HG03108 (cell line): ENCODE results near the gene TET2.

Experiments
- ATAC-seq: cut with Tn5 transposase; IDR thresholded peaks from one replicate; pipeline ENCODE4 v1.9.1; 2021; ENCODE audit warnings: moderate library complexity; ENCODE audit not compliant: unreplicated experiment

The TET2 gene

DNA sequence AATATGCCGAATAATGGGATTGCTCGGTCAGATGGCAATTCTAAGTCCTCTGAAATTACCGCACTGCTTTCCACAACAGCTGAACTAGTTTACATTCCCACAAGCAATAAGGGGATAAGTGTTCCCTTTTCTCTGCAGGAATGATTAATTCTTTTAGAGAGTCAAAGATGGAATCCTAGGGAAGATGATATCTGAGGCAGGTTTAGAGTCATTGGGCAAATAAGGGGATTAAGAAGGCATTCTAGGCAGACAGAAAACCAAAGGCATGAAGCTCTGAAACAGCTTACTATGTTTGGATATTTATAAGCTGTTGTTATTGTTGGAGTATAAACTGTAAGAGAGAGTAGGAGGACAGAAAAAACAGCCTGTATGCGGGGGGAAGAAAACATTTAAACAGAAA, 85.7 kb downstream of the TET2 start:
- ATAC-seq: no peak

- no peak for ATAC-seq
Observed at GRCh38 chr4:105234582-105234981, 87.9 kb downstream of the TET2 start.

GRCh38 chr4:105236202-105236915, 89.7 kb downstream of the TET2 start:
- ATAC-seq: peak; percentile 88

DNA sequence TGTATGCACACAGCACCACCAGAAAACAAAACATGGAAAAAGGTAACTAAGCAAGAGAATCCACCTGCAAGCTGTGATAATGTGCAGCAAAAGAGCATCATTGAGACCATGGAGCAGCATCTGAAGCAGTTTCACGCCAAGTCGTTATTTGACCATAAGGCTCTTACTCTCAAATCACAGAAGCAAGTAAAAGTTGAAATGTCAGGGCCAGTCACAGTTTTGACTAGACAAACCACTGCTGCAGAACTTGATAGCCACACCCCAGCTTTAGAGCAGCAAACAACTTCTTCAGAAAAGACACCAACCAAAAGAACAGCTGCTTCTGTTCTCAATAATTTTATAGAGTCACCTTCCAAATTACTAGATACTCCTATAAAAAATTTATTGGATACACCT, 90.2 kb downstream of the TET2 start:
- ATAC-seq: peak; percentile 9

DNA sequence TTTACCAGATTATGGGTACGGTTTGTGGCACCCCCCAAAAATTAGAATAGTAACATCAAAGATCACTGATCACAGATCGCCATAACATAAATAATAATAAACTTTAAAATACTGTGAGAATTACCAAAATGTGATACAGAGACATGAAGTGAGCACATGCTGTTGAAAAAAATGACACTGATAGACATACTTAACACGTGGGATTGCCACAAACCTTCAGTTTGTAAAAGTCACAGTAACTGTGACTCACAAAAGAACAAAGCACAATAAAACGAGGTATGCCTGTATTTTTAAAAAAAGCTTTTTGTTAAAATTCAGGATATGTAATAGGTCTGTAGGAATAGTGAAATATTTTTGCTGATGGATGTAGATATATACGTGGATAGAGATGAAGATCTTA, 93.4 kb downstream of the TET2 start:
- ATAC-seq: no peak

- no peak for ATAC-seq
Observed at GRCh38 chr4:105241451-105241850, 94.8 kb downstream of the TET2 start.

DNA sequence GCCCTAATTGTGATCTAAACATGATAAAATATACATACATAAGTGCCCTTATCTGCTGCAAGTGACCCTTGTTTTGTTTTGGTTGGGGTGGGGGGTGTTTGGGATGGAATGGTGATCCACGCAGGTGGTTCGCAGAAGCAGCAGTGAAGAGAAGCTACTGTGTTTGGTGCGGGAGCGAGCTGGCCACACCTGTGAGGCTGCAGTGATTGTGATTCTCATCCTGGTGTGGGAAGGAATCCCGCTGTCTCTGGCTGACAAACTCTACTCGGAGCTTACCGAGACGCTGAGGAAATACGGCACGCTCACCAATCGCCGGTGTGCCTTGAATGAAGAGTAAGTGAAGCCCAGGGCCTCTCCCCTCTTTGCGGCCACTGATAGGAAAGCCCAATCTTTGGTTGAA, 96.8 kb downstream of the TET2 start:
- ATAC-seq: no peak

DNA sequence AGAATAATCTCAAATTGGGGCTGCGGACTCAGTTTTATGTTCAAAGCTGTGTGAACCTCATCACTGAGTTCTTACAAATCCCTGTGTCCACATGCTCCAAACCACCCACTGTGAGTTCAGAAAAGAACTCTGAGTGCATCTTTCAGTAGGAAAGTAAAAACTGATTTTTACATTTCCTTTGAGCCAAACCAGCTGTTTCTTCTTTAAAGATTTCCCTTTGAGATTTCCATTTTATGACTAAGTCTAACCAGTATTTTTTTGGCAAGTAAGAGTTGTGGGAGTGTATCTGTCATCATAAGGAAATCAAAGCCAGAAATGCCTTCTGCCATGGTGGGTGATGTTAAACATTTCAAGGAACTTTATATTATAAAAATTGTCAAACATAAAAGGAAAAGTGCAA, 100.0 kb downstream of the TET2 start:
- no peak for ATAC-seq

DNA sequence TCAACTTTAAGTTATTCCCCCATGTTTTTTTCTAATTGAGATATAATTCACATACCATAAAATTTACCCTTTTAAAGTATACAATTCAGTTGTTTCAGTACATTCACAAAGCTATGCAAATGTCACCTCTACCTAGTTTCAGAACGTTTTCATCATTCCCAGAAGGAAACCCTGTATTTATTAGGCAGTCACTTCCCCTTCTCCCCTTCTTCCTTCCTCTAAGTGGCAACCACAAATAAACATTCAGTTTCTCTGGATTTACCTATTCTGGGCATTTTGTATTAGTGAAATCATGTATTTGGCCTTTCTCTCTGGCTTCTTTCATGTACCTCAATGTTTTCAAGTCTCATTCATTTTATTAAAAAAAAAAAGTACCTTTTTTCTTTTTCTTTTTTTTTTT, 101.9 kb downstream of the TET2 start:
- no peak for ATAC-seq

DNA sequence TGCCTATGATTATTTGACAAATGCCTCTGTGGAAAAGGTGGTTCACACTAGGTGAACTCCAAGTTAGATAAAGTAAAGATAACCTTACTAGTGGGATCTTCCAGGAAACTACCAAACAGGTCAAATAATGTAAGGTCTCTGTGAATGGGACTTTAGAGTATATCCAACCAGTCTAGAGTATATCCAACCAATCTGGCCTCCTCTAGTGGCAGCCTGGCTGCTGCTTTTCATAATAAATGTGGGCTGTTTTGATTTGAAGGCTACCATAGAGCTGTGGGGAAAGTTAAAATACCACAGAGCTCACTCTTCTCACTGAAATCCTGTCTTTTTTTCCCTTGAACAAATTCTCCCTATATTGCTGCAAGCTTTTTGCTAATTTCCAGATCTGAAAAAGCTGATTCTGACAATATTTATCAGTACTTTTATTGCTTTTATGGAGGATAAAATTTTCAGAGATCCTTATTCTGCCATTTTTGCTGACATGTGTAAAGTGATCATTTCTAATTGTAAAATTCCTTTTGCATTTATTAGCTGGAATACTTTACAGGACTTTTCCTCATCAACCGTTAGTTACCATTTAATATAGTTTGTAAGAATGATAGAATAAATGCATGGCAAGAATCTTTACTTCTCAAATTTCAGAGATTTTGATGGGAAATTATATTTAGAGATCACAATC, 111.3 kb downstream of the TET2 start:
- ATAC-seq: no peak

GRCh38 chr4:105265689-105266088, 119.0 kb downstream of the TET2 start:
- ATAC-seq: no peak

- no peak for ATAC-seq
Observed at GRCh38 chr4:105267280-105267679, 120.6 kb downstream of the TET2 start.

GRCh38 chr4:105272002-105272401, 125.3 kb downstream of the TET2 start:
- ATAC-seq: no peak

DNA sequence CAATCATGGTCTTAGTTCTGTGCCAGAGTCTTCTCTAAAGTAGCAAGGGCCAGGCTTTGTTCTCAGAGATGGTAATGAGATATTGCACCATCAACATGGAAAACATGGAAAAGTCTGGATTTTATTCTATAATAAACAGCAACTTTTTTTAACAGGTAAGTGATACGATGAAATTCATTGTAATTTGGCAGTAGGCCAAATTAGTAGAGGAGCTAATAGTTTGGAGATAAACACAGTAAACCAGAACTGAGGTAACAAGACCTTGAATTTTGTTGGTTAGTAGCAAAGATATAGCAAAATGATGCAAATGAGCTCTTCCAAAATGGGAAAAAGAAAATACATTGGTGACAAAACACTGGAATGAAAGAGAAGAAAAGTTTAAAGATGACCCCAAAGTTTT, 126.6 kb downstream of the TET2 start:
- no peak for ATAC-seq

DNA sequence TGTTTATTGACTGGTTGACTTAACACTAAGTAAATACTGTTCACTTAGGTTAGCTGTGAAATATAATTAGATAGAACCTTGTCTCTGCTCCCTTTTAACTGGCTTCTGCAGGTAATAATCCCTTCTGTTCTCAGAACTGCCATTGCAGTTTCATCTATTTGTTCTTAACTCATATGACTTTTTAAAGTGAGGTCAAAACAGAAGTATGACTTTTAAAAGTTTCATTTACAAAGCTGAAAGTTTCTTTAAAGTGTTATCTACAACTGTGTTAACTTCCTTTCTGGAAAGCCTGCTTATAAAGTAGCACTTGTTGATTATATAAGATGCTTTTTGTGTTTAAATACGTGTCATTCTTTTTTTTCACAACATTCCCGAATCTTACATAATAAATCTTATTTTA, 127.4 kb downstream of the TET2 start:
- no peak for ATAC-seq

DNA sequence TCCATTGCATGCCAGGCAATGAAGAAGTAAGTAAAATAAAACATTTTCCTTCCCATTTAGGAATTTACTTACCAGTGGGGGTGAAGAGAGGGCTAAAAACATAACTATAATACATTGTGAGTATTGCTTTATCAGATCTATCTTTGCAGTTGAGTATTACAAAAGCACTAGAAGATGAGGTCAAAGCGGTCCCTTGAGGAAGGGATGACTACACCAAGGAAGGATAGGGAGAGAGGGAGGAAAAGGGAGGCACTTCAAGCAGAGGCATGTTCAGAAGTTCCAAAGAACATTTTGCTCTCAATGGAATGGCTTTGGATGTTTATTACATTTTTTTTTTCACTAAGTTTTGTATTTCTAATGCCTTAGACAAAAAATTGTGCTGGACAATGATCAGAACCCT, 127.8 kb downstream of the TET2 start:
- no peak for ATAC-seq

DNA sequence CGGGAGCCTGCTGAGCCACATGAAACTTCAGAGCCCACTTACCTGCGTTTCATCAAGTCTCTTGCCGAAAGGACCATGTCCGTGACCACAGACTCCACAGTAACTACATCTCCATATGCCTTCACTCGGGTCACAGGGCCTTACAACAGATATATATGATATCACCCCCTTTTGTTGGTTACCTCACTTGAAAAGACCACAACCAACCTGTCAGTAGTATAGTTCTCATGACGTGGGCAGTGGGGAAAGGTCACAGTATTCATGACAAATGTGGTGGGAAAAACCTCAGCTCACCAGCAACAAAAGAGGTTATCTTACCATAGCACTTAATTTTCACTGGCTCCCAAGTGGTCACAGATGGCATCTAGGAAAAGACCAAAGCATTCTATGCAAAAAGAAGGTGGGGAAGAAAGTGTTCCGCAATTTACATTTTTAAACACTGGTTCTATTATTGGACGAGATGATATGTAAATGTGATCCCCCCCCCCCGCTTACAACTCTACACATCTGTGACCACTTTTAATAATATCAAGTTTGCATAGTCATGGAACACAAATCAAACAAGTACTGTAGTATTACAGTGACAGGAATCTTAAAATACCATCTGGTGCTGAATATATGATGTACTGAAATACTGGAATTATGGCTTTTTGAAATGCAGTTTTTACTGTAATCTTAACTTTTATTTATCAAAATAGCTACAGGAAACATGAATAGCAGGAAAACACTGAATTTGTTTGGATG, 129.9 kb downstream of the TET2 start:
- no peak for ATAC-seq

DNA sequence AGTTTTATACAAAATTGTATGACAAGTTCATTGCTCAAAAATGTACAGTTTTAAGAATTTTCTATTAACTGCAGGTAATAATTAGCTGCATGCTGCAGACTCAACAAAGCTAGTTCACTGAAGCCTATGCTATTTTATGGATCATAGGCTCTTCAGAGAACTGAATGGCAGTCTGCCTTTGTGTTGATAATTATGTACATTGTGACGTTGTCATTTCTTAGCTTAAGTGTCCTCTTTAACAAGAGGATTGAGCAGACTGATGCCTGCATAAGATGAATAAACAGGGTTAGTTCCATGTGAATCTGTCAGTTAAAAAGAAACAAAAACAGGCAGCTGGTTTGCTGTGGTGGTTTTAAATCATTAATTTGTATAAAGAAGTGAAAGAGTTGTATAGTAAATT, 131.0 kb downstream of the TET2 start:
- ATAC-seq: no peak

GRCh38 chr4:105279314-105279713, 132.6 kb downstream of the TET2 start:
- no peak for ATAC-seq

GRCh38 chr4:105280338-105281123, 133.9 kb downstream of the TET2 start:
- ATAC-seq: no peak

DNA sequence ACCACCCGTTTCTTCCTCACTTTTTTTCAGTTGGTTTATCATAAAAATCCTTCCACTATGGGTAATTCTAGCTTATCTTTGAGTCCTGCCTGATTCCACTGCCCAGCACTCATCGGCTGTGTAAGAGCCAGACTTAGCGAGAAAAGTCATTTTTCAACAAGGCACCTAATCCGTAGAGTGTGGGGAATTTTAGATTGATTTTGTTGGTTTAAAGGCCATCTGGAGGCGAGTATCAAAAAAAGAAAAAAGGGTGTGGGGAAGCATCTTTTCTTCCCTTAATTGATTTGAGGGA, 134.4 kb downstream of the TET2 start:
- ATAC-seq: no peak

- no peak for ATAC-seq
Observed at GRCh38 chr4:105282489-105282888, 135.8 kb downstream of the TET2 start.
